HEK293 (cell line): Measurements from ENCODE around the gene CDC14B.

ENCODE experiments used
- CTCF ChIA-PET: fragments of 350-600 bp; formaldehyde crosslinking; extraction: SDS; loops from one replicate; lab custom pipeline; 2021; ENCODE audit warnings: antibody characterized with exemption; lab: Yijun Ruan, JAX
- POLR2A ChIA-PET: fragments of 300-600 bp; formaldehyde crosslinking; extraction: SDS; loops from one replicate; lab custom pipeline; 2020; ENCODE audit warnings: antibody characterized with exemption, inconsistent platforms; lab: Yijun Ruan, JAX
- H3K27ac ChIP-seq: fragments of 200-500 bp; sonication (Bioruptor generic); 2 replicates; pipeline ENCODE4 v1.5.1; 2014; ENCODE audit warnings: low read depth, low read length, control low read depth, inconsistent platforms; ENCODE audit errors: extremely low read depth
- H3K36me3 ChIP-seq, 2 experiments: fragments of 200-500 bp in 1 of 2; sonication (Bioruptor generic) in 1 of 2; 1 replicate in 1 of 2; 2 replicates in 1 of 2; pipeline ENCODE4 v1.5.1; 2014 to 2017; ENCODE audit warnings: inconsistent platforms in 2 of 2, low read length in 2 of 2; ENCODE audit not compliant: control insufficient read depth in 2 of 2, insufficient read depth in 1 of 2
- H3K4me1 ChIP-seq: fragments of 200-500 bp; sonication (Bioruptor generic); 2 replicates; pipeline ENCODE4 v1.5.1; 2014; ENCODE audit warnings: mild to moderate bottlenecking, low read length, inconsistent platforms; ENCODE audit not compliant: control insufficient read depth, insufficient read depth
- H3K4me3 ChIP-seq: 2 replicates; pipeline ENCODE4 v1.5.1; 2011; ENCODE audit warnings: low read depth, mild to moderate bottlenecking, control low read depth, low read length, moderate library complexity
- H3K9me3 ChIP-seq: fragments of 200-500 bp; sonication (Bioruptor generic); 2 replicates; pipeline ENCODE4 v1.5.1; 2014; ENCODE audit warnings: low read depth, low read length, inconsistent platforms; ENCODE audit not compliant: control insufficient read depth, insufficient read depth
- BCL11A ChIP-seq: fragments of 450-650 bp; formaldehyde crosslinking; IDR thresholded peaks from 2 replicates; pipeline ENCODE4 v1.5.1; 2016; ENCODE audit warnings: low read depth, missing biosample characterization, missing genetic modification characterization
- HOXA7 ChIP-seq: sonication (generic); formaldehyde crosslinking; IDR thresholded peaks from 2 replicates; pipeline ENCODE4 v1.8.1; 2022; ENCODE audit warnings: missing genetic modification reagents, borderline replicate concordance
- KLF8 ChIP-seq: fragments of 450-650 bp; formaldehyde crosslinking; IDR thresholded peaks from 2 replicates; pipeline ENCODE4 v1.5.1; 2016; ENCODE audit warnings: missing biosample characterization, missing genetic modification characterization
- MEIS1 ChIP-seq: sonication (generic); formaldehyde crosslinking; IDR thresholded peaks from 2 replicates; pipeline ENCODE4 v1.8.1; 2022; ENCODE audit warnings: missing genetic modification reagents, mild to moderate bottlenecking, borderline replicate concordance
- OSR2 ChIP-seq: fragments of 450-650 bp; formaldehyde crosslinking; IDR thresholded peaks from 2 replicates; pipeline ENCODE4 v1.5.1; 2016; ENCODE audit warnings: missing biosample characterization, missing genetic modification characterization
- PRDM1 ChIP-seq: fragments of 450-650 bp; formaldehyde crosslinking; IDR thresholded peaks from 2 replicates; pipeline ENCODE4; 2016; ENCODE audit warnings: missing biosample characterization, missing genetic modification characterization
- SP2 ChIP-seq: fragments of 450-650 bp; formaldehyde crosslinking; IDR thresholded peaks from 2 replicates; pipeline ENCODE4 v1.5.1; 2016; ENCODE audit warnings: missing biosample characterization, missing genetic modification characterization
- SP3 ChIP-seq: fragments of 450-650 bp; formaldehyde crosslinking; IDR thresholded peaks from 2 replicates; pipeline ENCODE4 v1.5.1; 2016; ENCODE audit warnings: missing biosample characterization, missing genetic modification characterization
- TCF7L2 ChIP-seq: IDR thresholded peaks from 2 replicates; pipeline ENCODE4 v1.6.1; 2011; ENCODE audit warnings: low read depth, mild to moderate bottlenecking, inconsistent platforms, low read length, moderate library complexity, borderline replicate concordance
- ZBTB8A ChIP-seq: fragments of 450-650 bp; formaldehyde crosslinking; IDR thresholded peaks from 2 replicates; pipeline ENCODE4 v1.5.1; 2016; ENCODE audit warnings: missing biosample characterization, missing genetic modification characterization
- ZNF112 ChIP-seq: fragments of 450-650 bp; formaldehyde crosslinking; IDR thresholded peaks from 2 replicates; pipeline ENCODE4 v1.5.0; 2017; ENCODE audit warnings: missing biosample characterization, missing genetic modification characterization
- ZNF132 ChIP-seq: fragments of 450-650 bp; formaldehyde crosslinking; IDR thresholded peaks from 2 replicates; pipeline ENCODE4 v1.5.1; 2017; ENCODE audit warnings: missing biosample characterization, missing genetic modification characterization, borderline replicate concordance
- ZNF174 ChIP-seq: fragments of 450-650 bp; formaldehyde crosslinking; IDR thresholded peaks from 2 replicates; pipeline ENCODE4 v1.5.0; 2017; ENCODE audit warnings: missing biosample characterization, mild to moderate bottlenecking, missing genetic modification characterization
- ZNF175 ChIP-seq: fragments of 450-650 bp; formaldehyde crosslinking; IDR thresholded peaks from 2 replicates; pipeline ENCODE4 v1.5.1; 2016; ENCODE audit warnings: missing biosample characterization, missing genetic modification characterization
- ZNF2 ChIP-seq: fragments of 450-650 bp; formaldehyde crosslinking; IDR thresholded peaks from 2 replicates; pipeline ENCODE4 v1.5.1; 2016; ENCODE audit warnings: missing biosample characterization, missing genetic modification characterization
- ZNF211 ChIP-seq: fragments of 450-650 bp; formaldehyde crosslinking; IDR thresholded peaks from 2 replicates; pipeline ENCODE4 v1.5.1; 2016; ENCODE audit warnings: low read depth, missing biosample characterization, missing genetic modification characterization
- ZNF221 ChIP-seq: fragments of 450-650 bp; formaldehyde crosslinking; IDR thresholded peaks from 2 replicates; pipeline ENCODE4 v1.5.1; 2017; ENCODE audit warnings: missing biosample characterization, missing genetic modification characterization, borderline replicate concordance
- ZNF266 ChIP-seq: fragments of 450-650 bp; formaldehyde crosslinking; IDR thresholded peaks from 2 replicates; pipeline ENCODE4 v1.5.1; 2016; ENCODE audit warnings: missing biosample characterization, missing genetic modification characterization, low read depth
- ZNF366 ChIP-seq: fragments of 450-650 bp; formaldehyde crosslinking; conservative IDR thresholded peaks from 2 replicates; pipeline ENCODE4 v1.5.1; 2016; ENCODE audit warnings: missing biosample characterization, missing genetic modification characterization
- ZNF416 ChIP-seq: fragments of 450-650 bp; formaldehyde crosslinking; IDR thresholded peaks from 2 replicates; pipeline ENCODE4 v1.5.1; 2016; ENCODE audit warnings: missing biosample characterization, missing genetic modification characterization
- ZNF510 ChIP-seq: fragments of 450-650 bp; formaldehyde crosslinking; IDR thresholded peaks from 2 replicates; pipeline ENCODE4 v1.5.1; 2018; ENCODE audit warnings: mild to moderate bottlenecking, missing genetic modification characterization, missing biosample characterization; ENCODE audit not compliant: insufficient replicate concordance
- ZNF610 ChIP-seq: fragments of 450-650 bp; formaldehyde crosslinking; IDR thresholded peaks from 2 replicates; pipeline ENCODE4 v1.5.1; 2016; ENCODE audit warnings: missing biosample characterization, missing genetic modification characterization, borderline replicate concordance
- ZNF701 ChIP-seq: fragments of 450-650 bp; formaldehyde crosslinking; IDR thresholded peaks from 2 replicates; pipeline ENCODE4 v1.5.1; 2016; ENCODE audit warnings: missing biosample characterization, missing genetic modification characterization
- ZNF776 ChIP-seq: fragments of 450-650 bp; formaldehyde crosslinking; IDR thresholded peaks from 2 replicates; pipeline ENCODE4 v1.5.0; 2017; ENCODE audit warnings: missing biosample characterization, missing genetic modification characterization, borderline replicate concordance
- ZNF777 ChIP-seq: fragments of 450-650 bp; formaldehyde crosslinking; IDR thresholded peaks from 2 replicates; pipeline ENCODE4 v1.5.1; 2017; ENCODE audit warnings: missing biosample characterization, missing genetic modification characterization, borderline replicate concordance
- ZNF792 ChIP-seq: fragments of 450-650 bp; formaldehyde crosslinking; IDR thresholded peaks from 2 replicates; pipeline ENCODE4 v1.5.1; 2016; ENCODE audit warnings: missing biosample characterization, missing genetic modification characterization
- ZNF843 ChIP-seq: fragments of 450-650 bp; formaldehyde crosslinking; IDR thresholded peaks from 2 replicates; pipeline ENCODE4 v1.5.1; 2016; ENCODE audit warnings: missing biosample characterization, missing genetic modification characterization
- TF ChIP-seq, protein P1 (sequence below): fragments of 450-650 bp; formaldehyde crosslinking; IDR thresholded peaks from 2 replicates; pipeline ENCODE4 v1.5.1; 2017; ENCODE audit warnings: missing biosample characterization, missing genetic modification characterization
- TF ChIP-seq, protein P2 (sequence below): fragments of 450-650 bp; formaldehyde crosslinking; IDR thresholded peaks from 2 replicates; pipeline ENCODE4 v1.5.0; 2017; ENCODE audit warnings: missing biosample characterization, missing genetic modification characterization, borderline replicate concordance
- TF ChIP-seq, protein P3 (sequence below): fragments of 450-650 bp; formaldehyde crosslinking; IDR thresholded peaks from 2 replicates; pipeline ENCODE4 v1.5.1; 2016; ENCODE audit warnings: missing biosample characterization, missing genetic modification characterization
- TF ChIP-seq, protein P4 (sequence below): fragments of 450-650 bp; formaldehyde crosslinking; IDR thresholded peaks from 2 replicates; pipeline ENCODE4 v1.5.1; 2016; ENCODE audit warnings: missing biosample characterization, missing genetic modification characterization

CDC14B gene

DNA sequence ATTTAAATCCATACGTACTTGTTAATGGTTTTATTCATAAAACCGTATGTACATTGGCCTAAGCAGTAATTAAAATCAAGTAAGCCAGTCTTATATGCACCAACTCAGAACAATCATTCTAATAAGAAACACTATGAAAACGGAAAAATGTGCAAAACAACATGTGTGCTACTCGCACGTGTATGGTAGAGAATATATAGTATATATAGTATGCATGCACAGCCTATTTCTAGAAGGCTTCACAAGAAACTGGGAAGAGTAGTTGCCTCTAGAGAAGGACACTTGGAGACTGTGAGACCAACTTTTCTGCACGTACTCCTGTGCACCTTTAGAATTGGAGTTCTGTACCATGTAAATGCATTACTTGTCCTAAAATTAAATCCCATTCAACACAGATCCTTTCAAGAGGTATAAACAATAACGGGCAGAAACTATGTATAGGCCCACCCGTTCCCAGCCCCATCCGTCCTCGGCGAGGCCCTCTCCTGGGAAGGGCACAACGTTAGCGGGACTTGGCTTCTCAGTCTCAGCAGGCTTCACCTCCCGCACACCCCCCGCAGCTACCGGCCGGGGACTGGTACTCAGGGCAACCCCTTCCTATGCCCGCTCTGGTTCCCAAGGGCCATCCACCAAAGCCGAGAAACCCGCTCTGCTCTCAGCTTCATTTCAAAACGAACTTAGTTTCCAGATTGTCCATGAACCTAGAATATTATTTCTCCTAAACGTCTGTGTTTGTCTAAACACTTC, 2.0 kb downstream of the CDC14B start:
- POLR2A ChIA-PET: interaction anchor here (1.3 kb wide), 1 partner anchor 204 kb away, joined by 8 read pairs; no protein-coding TSS in a partner anchor
- no peak overlapping the region; the same call in 1 of the 2 replicates for H3K27ac ChIP-seq

DNA sequence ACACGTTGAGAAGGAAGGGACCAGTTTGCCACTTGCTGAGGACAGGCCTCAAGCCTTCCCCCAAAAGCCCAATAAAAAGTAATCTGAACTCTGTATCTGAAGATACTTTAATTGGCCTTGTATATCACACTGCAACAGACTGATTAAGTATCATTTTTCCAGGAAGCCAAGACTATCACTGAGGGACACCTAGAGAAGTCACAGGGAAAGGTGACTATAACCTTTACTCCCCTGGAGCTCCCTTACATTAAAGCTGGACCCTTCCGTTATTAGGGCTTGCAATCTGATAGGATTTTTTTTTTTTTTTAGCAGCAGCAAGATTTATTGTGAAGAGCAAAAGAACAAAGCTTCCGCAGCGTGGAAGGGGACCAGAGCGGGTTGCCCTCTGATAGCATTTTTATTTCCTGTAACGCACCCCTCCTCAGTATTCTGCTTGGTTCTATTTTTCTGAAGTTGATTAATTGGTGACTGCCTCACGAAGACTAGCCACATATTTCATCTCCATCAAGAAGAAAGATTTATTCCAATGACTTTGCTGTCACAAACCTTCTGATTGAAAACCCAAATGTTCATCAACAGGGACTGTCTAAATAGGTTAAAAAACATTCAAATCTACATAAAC, 2.7 kb downstream of the CDC14B start:
- CTCF ChIA-PET: interaction anchor here (0.7 kb wide), 1 partner anchor 702 kb away, joined by 3 read pairs; no protein-coding TSS in a partner anchor
- POLR2A ChIA-PET: no interaction called here
- H3K9me3 ChIP-seq: no peaks in the 10 kb centered on the region
- no peak for TF ChIP-seq ZNF221 (tag by site-specific recombination)
- TF ChIP-seq, protein P1, sequence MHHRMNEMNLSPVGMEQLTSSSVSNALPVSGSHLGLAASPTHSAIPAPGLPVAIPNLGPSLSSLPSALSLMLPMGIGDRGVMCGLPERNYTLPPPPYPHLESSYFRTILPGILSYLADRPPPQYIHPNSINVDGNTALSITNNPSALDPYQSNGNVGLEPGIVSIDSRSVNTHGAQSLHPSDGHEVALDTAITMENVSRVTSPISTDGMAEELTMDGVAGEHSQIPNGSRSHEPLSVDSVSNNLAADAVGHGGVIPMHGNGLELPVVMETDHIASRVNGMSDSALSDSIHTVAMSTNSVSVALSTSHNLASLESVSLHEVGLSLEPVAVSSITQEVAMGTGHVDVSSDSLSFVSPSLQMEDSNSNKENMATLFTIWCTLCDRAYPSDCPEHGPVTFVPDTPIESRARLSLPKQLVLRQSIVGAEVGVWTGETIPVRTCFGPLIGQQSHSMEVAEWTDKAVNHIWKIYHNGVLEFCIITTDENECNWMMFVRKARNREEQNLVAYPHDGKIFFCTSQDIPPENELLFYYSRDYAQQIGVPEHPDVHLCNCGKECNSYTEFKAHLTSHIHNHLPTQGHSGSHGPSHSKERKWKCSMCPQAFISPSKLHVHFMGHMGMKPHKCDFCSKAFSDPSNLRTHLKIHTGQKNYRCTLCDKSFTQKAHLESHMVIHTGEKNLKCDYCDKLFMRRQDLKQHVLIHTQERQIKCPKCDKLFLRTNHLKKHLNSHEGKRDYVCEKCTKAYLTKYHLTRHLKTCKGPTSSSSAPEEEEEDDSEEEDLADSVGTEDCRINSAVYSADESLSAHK (tag by site-specific recombination): no peak
- TF ChIP-seq ZNF701 (tag by site-specific recombination): no peak
- no peak for TF ChIP-seq ZNF266 (tag by site-specific recombination)
- no peak for TF ChIP-seq KLF8 (tag by site-specific recombination)
- TF ChIP-seq ZNF366 (tag by site-specific recombination): no peak
- no peak for TF ChIP-seq ZNF132
- no peak for TF ChIP-seq ZNF776 (tag by site-specific recombination)
- no peak for TF ChIP-seq ZNF610
- no peak for TF ChIP-seq ZNF843
- no peak for TF ChIP-seq ZNF792 (tag by site-specific recombination)
- TF ChIP-seq, protein P2, sequence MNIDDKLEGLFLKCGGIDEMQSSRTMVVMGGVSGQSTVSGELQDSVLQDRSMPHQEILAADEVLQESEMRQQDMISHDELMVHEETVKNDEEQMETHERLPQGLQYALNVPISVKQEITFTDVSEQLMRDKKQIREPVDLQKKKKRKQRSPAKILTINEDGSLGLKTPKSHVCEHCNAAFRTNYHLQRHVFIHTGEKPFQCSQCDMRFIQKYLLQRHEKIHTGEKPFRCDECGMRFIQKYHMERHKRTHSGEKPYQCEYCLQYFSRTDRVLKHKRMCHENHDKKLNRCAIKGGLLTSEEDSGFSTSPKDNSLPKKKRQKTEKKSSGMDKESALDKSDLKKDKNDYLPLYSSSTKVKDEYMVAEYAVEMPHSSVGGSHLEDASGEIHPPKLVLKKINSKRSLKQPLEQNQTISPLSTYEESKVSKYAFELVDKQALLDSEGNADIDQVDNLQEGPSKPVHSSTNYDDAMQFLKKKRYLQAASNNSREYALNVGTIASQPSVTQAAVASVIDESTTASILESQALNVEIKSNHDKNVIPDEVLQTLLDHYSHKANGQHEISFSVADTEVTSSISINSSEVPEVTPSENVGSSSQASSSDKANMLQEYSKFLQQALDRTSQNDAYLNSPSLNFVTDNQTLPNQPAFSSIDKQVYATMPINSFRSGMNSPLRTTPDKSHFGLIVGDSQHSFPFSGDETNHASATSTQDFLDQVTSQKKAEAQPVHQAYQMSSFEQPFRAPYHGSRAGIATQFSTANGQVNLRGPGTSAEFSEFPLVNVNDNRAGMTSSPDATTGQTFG (tag by site-specific recombination): no peak
- peak; percentile 21; the same call in 1 of the 2 replicates for TF ChIP-seq OSR2 (tag by site-specific recombination)
- TF ChIP-seq BCL11A: no peak
- TF ChIP-seq, protein P3, sequence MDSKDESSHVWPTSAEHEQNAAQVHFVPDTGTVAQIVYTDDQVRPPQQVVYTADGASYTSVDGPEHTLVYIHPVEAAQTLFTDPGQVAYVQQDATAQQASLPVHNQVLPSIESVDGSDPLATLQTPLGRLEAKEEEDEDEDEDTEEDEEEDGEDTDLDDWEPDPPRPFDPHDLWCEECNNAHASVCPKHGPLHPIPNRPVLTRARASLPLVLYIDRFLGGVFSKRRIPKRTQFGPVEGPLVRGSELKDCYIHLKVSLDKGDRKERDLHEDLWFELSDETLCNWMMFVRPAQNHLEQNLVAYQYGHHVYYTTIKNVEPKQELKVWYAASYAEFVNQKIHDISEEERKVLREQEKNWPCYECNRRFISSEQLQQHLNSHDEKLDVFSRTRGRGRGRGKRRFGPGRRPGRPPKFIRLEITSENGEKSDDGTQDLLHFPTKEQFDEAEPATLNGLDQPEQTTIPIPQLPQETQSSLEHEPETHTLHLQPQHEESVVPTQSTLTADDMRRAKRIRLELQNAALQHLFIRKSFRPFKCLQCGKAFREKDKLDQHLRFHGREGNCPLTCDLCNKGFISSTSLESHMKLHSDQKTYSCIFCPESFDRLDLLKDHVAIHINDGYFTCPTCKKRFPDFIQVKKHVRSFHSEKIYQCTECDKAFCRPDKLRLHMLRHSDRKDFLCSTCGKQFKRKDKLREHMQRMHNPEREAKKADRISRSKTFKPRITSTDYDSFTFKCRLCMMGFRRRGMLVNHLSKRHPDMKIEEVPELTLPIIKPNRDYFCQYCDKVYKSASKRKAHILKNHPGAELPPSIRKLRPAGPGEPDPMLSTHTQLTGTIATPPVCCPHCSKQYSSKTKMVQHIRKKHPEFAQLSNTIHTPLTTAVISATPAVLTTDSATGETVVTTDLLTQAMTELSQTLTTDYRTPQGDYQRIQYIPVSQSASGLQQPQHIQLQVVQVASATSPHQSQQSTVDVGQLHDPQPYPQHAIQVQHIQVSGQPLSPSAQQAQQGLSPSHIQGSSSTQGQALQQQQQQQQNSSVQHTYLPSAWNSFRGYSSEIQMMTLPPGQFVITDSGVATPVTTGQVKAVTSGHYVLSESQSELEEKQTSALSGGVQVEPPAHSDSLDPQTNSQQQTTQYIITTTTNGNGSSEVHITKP (tag by site-specific recombination): peak; percentile 28; the same call in 1 of the 2 replicates
- TF ChIP-seq ZNF112 (tag by site-specific recombination): no peak

More for the DNA sequence above, 2.0 kb downstream of the CDC14B start:
- CTCF ChIA-PET: interaction anchor here (0.6 to 1.5 kb wide), 5 partner anchors 15 to 292 kb away, joined by 3 to 5 read pairs (median 4); no protein-coding TSS in a partner anchor
- H3K9me3 ChIP-seq: no peaks in the 10 kb centered on the region
- no peak for TF ChIP-seq ZNF777 (tag by site-specific recombination)
- TF ChIP-seq ZNF211 (tag by site-specific recombination): no peak
- TF ChIP-seq ZNF416 (tag by site-specific recombination): no peak
- TF ChIP-seq PRDM1 (tag by site-specific recombination): no peak
- TF ChIP-seq ZBTB8A: no peak
- no peak for TF ChIP-seq ZNF2 (tag by site-specific recombination)
- no peak for TF ChIP-seq SP2 (tag by site-specific recombination)
- TF ChIP-seq ZNF174 (tag by site-specific recombination): no peak
- TF ChIP-seq, protein P4, sequence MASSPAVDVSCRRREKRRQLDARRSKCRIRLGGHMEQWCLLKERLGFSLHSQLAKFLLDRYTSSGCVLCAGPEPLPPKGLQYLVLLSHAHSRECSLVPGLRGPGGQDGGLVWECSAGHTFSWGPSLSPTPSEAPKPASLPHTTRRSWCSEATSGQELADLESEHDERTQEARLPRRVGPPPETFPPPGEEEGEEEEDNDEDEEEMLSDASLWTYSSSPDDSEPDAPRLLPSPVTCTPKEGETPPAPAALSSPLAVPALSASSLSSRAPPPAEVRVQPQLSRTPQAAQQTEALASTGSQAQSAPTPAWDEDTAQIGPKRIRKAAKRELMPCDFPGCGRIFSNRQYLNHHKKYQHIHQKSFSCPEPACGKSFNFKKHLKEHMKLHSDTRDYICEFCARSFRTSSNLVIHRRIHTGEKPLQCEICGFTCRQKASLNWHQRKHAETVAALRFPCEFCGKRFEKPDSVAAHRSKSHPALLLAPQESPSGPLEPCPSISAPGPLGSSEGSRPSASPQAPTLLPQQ (tag by site-specific recombination): no peak
- no peak for TF ChIP-seq SP3 (tag by site-specific recombination)
- TF ChIP-seq ZNF175 (tag by site-specific recombination): no peak
- no peak for TF ChIP-seq ZNF510 (tag by site-specific recombination)
- TF ChIP-seq TCF7L2: no peak
- TF ChIP-seq KLF8 (tag by site-specific recombination): no peak
- no peak for TF ChIP-seq MEIS1 (CRISPR knock-in tag)
- no peak for TF ChIP-seq HOXA7 (CRISPR knock-in tag)
- peak overlapping the region; percentile 64 for H3K4me3 ChIP-seq
- H3K4me1 ChIP-seq: peaks cover 7% of the 10 kb centered on the region
- H3K36me3 ChIP-seq: no peaks in the 10 kb centered on the region

More for the DNA sequence above, 2.7 kb downstream of the CDC14B start:
- H3K36me3 ChIP-seq: no peaks in the 10 kb centered on the region
- H3K27ac ChIP-seq: no peak overlapping the region
- H3K4me1 ChIP-seq: peaks cover 14% of the 10 kb centered on the region
- no peak overlapping the region for H3K4me3 ChIP-seq
